HepG2 (cell line): ENCODE measurements around the gene ARPC3. TPM values are rescaled to one million over a fixed set of nuclear protein-coding genes. Genes with fewer than 3 reads are reported as not detected.

Experiments
- FOSL2 ChIP-seq: sonication (generic); formaldehyde crosslinking; IDR thresholded peaks from 2 replicates; pipeline ENCODE4 v1.4.0; 2020; ENCODE audit warnings: missing genetic modification reagents
- KLF13 ChIP-seq: sonication (generic); formaldehyde crosslinking; IDR thresholded peaks from 2 replicates; pipeline ENCODE4 v1.4.0; 2020; ENCODE audit warnings: mild to moderate bottlenecking, missing genetic modification reagents
- NFKBIZ ChIP-seq: IDR thresholded peaks from 2 replicates; pipeline ENCODE4 v1.6.1; 2018; ENCODE audit warnings: missing genetic modification reagents, missing compliant biosample characterization
- PCBP2 ChIP-seq: fragments of 200-400 bp; formaldehyde crosslinking; optimal IDR thresholded peaks from 2 replicates; pipeline ENCODE3; 2018; ENCODE audit warnings: low read length, low read depth; ENCODE audit not compliant: poor library complexity, severe bottlenecking
- RAD51 ChIP-seq: fragments of 450-650 bp; IDR thresholded peaks from 2 replicates; pipeline ENCODE4 v1.6.1; 2016; ENCODE audit warnings: borderline replicate concordance
- SP140L ChIP-seq: sonication (generic); formaldehyde crosslinking; IDR thresholded peaks from 2 replicates; pipeline ENCODE4 v1.4.0; 2020; ENCODE audit warnings: missing genetic modification reagents, borderline replicate concordance
- U2AF2 ChIP-seq: fragments of 200-400 bp; formaldehyde crosslinking; IDR thresholded peaks from 2 replicates; pipeline ENCODE4 v1.6.1; 2017; ENCODE audit warnings: low read depth, mild to moderate bottlenecking, low read length
- ZBTB7A ChIP-seq: sonication (generic); formaldehyde crosslinking; IDR thresholded peaks from 2 replicates; pipeline ENCODE4 v1.8.0; 2022; ENCODE audit warnings: mild to moderate bottlenecking, missing genetic modification reagents
- ZNF263 ChIP-seq: sonication (generic); formaldehyde crosslinking; IDR thresholded peaks from 2 replicates; pipeline ENCODE4 v1.4.0; 2020; ENCODE audit warnings: missing genetic modification reagents
- ZNF431 ChIP-seq: sonication (generic); formaldehyde crosslinking; IDR thresholded peaks from 2 replicates; pipeline ENCODE4 v1.9.0; 2022; ENCODE audit warnings: missing genetic modification reagents, low read depth, mild to moderate bottlenecking, borderline replicate concordance
- ZNF570 ChIP-seq: sonication (generic); formaldehyde crosslinking; IDR thresholded peaks from 2 replicates; pipeline ENCODE4 v1.4.0; 2020; ENCODE audit warnings: mild to moderate bottlenecking, missing genetic modification reagents, borderline replicate concordance
- ZNF772 ChIP-seq: sonication (generic); formaldehyde crosslinking; IDR thresholded peaks from 2 replicates; pipeline ENCODE4 v1.5.0; 2020; ENCODE audit warnings: mild to moderate bottlenecking, missing genetic modification reagents
- polyA plus RNA-seq, 8 experiments: library from polyadenylated mRNA; depleted of rRNA in 3 of 8; stranded (reverse) in 7 of 8; unstranded in 1 of 8; fragments of >200 nt; fragmentation: Illumina TruSeq in 4 of 8; extraction: Trizol in 4 of 8; gene quantifications; 2 replicates each; pipeline versions ENCODE4 v1.2.1 to v1.2.3, GENCODE V29; 2011 to 2016; ENCODE audit warnings: low read depth in 4 of 8, missing spikeins in 1 of 8, mixed read lengths in 1 of 8; ENCODE audit not compliant: insufficient read depth in 1 of 8
- total RNA-seq, 5 experiments: library from RNA; depleted of rRNA; stranded (reverse); fragments of >200 nt; fragmentation: Illumina TruSeq; extraction: Trizol; gene quantifications; 2 replicates each; pipeline ENCODE4 v1.2.3, GENCODE V29; 2016; ENCODE audit warnings: low read depth in 1 of 5
- TF ChIP-seq, protein P1 (sequence below): sonication (generic); formaldehyde crosslinking; IDR thresholded peaks from 2 replicates; pipeline ENCODE4 v1.4.0; 2020; ENCODE audit warnings: low read depth, mild to moderate bottlenecking, missing genetic modification reagents
- TF ChIP-seq, protein P2 (sequence below): sonication (generic); formaldehyde crosslinking; IDR thresholded peaks from 2 replicates; pipeline ENCODE4 v1.5.1; 2020; ENCODE audit warnings: mild to moderate bottlenecking, missing genetic modification reagents, moderate library complexity
- TF ChIP-seq, protein P3 (sequence below): sonication (generic); formaldehyde crosslinking; conservative IDR thresholded peaks from 2 replicates; pipeline ENCODE4 v1.4.0; 2020; ENCODE audit warnings: missing genetic modification reagents
- TF ChIP-seq, protein P4 (sequence below): IDR thresholded peaks from 2 replicates; pipeline ENCODE4 v1.6.1; 2016; ENCODE audit warnings: mild to moderate bottlenecking, missing biosample characterization, missing genetic modification reagents
- TF ChIP-seq, protein P5 (sequence below), 2 experiments: sonication (generic) in 1 of 2; formaldehyde crosslinking in 1 of 2; IDR thresholded peaks; 2 replicates each; pipeline versions ENCODE4 v1.6.1 to v1.9.0; 2014 to 2022; ENCODE audit warnings: antibody characterized with exemption in 1 of 2, borderline replicate concordance in 1 of 2, inconsistent platforms in 1 of 2, low read depth in 1 of 2, missing genetic modification reagents in 1 of 2

The ARPC3 gene
- total and polyA plus RNA-seq, 2 of the 13 experiments (the other 11 are each of a cell fraction or from before 2014, with no cell fraction given) = 32.7 to 234 TPM

DNA sequence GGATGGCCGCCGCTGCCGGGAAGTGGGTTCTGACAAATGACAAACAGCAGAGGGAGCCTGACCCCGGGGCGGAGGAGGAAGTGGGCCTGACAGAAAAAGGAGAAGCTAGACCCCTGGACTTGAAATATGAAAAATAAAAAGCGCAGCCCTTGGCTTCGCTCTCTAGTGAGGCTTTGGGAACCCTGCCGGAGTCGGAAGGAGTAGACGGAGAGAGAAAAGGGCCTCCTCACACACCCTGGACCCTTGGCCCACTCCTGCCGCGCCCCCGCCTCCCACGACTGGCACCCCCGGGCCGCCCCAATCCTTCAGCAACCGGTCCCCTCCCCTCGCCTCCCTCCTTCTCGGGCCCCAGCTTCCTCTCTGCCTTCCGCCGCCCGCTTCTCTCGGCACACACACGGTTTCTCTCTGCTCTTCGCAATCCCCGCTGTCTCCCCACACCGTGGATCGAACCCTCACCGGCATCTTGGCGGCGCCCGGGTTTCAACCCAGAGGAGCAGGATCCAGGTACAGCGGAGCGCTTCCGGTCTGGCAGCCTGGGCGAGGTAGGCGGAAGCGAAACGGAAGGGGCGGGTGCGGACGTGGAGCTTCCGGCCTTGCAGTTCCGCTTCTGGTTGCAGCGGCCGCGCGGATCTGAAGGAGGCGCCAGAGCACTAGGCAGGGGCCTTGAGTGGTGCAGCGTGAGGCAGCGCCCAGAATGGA, at the start of gene ARPC3 (continued):
- no peak for TF ChIP-seq U2AF2
- no peak for TF ChIP-seq RAD51
- TF ChIP-seq, protein P1, sequence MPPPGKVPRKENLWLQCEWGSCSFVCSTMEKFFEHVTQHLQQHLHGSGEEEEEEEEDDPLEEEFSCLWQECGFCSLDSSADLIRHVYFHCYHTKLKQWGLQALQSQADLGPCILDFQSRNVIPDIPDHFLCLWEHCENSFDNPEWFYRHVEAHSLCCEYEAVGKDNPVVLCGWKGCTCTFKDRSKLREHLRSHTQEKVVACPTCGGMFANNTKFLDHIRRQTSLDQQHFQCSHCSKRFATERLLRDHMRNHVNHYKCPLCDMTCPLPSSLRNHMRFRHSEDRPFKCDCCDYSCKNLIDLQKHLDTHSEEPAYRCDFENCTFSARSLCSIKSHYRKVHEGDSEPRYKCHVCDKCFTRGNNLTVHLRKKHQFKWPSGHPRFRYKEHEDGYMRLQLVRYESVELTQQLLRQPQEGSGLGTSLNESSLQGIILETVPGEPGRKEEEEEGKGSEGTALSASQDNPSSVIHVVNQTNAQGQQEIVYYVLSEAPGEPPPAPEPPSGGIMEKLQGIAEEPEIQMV (CRISPR knock-in tag) = peak; percentile 65; the same call in 1 of the 2 replicates
- TF ChIP-seq, protein P2, sequence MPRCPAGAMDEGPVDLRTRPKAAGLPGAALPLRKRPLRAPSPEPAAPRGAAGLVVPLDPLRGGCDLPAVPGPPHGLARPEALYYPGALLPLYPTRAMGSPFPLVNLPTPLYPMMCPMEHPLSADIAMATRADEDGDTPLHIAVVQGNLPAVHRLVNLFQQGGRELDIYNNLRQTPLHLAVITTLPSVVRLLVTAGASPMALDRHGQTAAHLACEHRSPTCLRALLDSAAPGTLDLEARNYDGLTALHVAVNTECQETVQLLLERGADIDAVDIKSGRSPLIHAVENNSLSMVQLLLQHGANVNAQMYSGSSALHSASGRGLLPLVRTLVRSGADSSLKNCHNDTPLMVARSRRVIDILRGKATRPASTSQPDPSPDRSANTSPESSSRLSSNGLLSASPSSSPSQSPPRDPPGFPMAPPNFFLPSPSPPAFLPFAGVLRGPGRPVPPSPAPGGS (CRISPR knock-in tag) = no peak; the same call in 1 of the 2 replicates
- peak; percentile 10; the same call in 1 of the 2 replicates for TF ChIP-seq FOSL2 (CRISPR knock-in tag)
- TF ChIP-seq ZNF772 (CRISPR knock-in tag) = peak; percentile 36; the same call in 1 of the 2 replicates
- no peak for TF ChIP-seq KLF13 (CRISPR knock-in tag)
- TF ChIP-seq ZBTB7A (CRISPR knock-in tag) = no peak
- TF ChIP-seq NFKBIZ (CRISPR knock-in tag) = peak; percentile 43; the same call in 1 of the 2 replicates
- no peak for TF ChIP-seq ZNF570 (CRISPR knock-in tag)
- TF ChIP-seq PCBP2 = no peak
- TF ChIP-seq ZNF263 (CRISPR knock-in tag) = no peak
- TF ChIP-seq, protein P3, sequence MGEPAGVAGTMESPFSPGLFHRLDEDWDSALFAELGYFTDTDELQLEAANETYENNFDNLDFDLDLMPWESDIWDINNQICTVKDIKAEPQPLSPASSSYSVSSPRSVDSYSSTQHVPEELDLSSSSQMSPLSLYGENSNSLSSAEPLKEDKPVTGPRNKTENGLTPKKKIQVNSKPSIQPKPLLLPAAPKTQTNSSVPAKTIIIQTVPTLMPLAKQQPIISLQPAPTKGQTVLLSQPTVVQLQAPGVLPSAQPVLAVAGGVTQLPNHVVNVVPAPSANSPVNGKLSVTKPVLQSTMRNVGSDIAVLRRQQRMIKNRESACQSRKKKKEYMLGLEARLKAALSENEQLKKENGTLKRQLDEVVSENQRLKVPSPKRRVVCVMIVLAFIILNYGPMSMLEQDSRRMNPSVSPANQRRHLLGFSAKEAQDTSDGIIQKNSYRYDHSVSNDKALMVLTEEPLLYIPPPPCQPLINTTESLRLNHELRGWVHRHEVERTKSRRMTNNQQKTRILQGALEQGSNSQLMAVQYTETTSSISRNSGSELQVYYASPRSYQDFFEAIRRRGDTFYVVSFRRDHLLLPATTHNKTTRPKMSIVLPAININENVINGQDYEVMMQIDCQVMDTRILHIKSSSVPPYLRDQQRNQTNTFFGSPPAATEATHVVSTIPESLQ (CRISPR knock-in tag) = no peak
- TF ChIP-seq, protein P4, sequence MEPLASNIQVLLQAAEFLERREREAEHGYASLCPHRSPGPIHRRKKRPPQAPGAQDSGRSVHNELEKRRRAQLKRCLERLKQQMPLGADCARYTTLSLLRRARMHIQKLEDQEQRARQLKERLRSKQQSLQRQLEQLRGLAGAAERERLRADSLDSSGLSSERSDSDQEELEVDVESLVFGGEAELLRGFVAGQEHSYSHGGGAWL (CRISPR knock-in tag) = no peak
- TF ChIP-seq, protein P5, sequence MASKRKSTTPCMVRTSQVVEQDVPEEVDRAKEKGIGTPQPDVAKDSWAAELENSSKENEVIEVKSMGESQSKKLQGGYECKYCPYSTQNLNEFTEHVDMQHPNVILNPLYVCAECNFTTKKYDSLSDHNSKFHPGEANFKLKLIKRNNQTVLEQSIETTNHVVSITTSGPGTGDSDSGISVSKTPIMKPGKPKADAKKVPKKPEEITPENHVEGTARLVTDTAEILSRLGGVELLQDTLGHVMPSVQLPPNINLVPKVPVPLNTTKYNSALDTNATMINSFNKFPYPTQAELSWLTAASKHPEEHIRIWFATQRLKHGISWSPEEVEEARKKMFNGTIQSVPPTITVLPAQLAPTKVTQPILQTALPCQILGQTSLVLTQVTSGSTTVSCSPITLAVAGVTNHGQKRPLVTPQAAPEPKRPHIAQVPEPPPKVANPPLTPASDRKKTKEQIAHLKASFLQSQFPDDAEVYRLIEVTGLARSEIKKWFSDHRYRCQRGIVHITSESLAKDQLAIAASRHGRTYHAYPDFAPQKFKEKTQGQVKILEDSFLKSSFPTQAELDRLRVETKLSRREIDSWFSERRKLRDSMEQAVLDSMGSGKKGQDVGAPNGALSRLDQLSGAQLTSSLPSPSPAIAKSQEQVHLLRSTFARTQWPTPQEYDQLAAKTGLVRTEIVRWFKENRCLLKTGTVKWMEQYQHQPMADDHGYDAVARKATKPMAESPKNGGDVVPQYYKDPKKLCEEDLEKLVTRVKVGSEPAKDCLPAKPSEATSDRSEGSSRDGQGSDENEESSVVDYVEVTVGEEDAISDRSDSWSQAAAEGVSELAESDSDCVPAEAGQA (IDR thresholded peaks at IDR 0.05; ENCODE audit: low read depth) = no peak
- TF ChIP-seq, protein P5 (CRISPR knock-in tag; IDR thresholded peaks at IDR 0.05; ENCODE audit: borderline replicate concordance) = no peak
- no peak for TF ChIP-seq ZNF431
- TF ChIP-seq SP140L (CRISPR knock-in tag) = no peak
